Measurements from ENCODE around the gene HSD17B12.

GRCh38 chr11:43825217-43825816, 144.8 kb downstream of the HSD17B12 start:
- TF ChIP-seq POLR2AphosphoS5 (IDR thresholded peaks at IDR 0.05) (no peak), POLR2A (IDR thresholded peaks at IDR 0.05; ENCODE audit: low read depth) (no peak), CTCF (IDR thresholded peaks at IDR 0.05) (peak; percentile 67 to 79 (median 68)), EP300 (IDR thresholded peaks at IDR 0.05) (no peak)
